WTC11 (cell line): Measurements from ENCODE around the gene SEPTIN10.
"Not testable (repeated sequence)": the region's sequence is repeated elsewhere in the genome, so short reads cannot be mapped to it uniquely, and the experiment has no call there.

Source experiments
- NR3C1 ChIP-seq: sonication (generic); formaldehyde crosslinking; conservative IDR thresholded peaks from 2 replicates; pipeline ENCODE4 v1.8.1; 2023; ENCODE audit warnings: low read depth, mild to moderate bottlenecking, missing genetic modification reagents
- TF ChIP-seq, protein P1 (sequence below): sonication (generic); formaldehyde crosslinking; IDR thresholded peaks from 2 replicates; pipeline ENCODE4 v1.8.1; 2023; ENCODE audit warnings: mild to moderate bottlenecking, missing genetic modification reagents
- TF ChIP-seq, protein P2 (sequence below): sonication (generic); formaldehyde crosslinking; IDR thresholded peaks from 2 replicates; pipeline ENCODE4 v1.8.0; 2023; ENCODE audit warnings: missing genetic modification reagents
- TF ChIP-seq, protein P3 (sequence below): sonication (generic); formaldehyde crosslinking; IDR thresholded peaks from 2 replicates; pipeline ENCODE4 v1.8.0; 2022; ENCODE audit warnings: mild to moderate bottlenecking, missing genetic modification reagents
- TF ChIP-seq, protein P4 (sequence below): fragments of 200-600 bp; IDR thresholded peaks from 2 replicates; pipeline ENCODE4 v1.8.0; 2022; ENCODE audit warnings: antibody characterized with exemption
- TF ChIP-seq, protein P5 (sequence below): sonication (generic); formaldehyde crosslinking; IDR thresholded peaks from 2 replicates; pipeline ENCODE4 v1.8.0; 2022; ENCODE audit warnings: mild to moderate bottlenecking, missing genetic modification reagents

DNA sequence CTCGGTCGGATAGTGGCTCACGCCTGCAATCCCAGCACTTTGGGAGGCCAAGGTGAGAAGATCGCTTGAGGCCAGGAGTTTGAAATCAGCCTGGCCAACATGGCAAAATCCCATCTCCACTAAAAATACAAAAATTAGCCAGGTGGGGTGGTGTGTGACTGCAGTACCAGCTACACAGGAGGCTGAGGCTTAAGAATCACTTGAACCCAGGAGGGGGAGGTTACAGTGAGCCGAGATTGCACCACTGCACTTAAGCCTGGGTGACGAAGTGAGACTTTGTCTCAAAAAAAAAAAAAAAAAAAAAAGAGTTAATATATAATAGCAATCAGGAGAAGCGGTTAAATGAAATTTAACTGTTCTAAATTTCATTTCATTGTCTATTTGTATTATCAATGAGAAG lies 36.1 kb downstream of the SEPTIN10 start:
- TF ChIP-seq, protein P1, sequence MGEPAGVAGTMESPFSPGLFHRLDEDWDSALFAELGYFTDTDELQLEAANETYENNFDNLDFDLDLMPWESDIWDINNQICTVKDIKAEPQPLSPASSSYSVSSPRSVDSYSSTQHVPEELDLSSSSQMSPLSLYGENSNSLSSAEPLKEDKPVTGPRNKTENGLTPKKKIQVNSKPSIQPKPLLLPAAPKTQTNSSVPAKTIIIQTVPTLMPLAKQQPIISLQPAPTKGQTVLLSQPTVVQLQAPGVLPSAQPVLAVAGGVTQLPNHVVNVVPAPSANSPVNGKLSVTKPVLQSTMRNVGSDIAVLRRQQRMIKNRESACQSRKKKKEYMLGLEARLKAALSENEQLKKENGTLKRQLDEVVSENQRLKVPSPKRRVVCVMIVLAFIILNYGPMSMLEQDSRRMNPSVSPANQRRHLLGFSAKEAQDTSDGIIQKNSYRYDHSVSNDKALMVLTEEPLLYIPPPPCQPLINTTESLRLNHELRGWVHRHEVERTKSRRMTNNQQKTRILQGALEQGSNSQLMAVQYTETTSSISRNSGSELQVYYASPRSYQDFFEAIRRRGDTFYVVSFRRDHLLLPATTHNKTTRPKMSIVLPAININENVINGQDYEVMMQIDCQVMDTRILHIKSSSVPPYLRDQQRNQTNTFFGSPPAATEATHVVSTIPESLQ (CRISPR knock-in tag) = not testable (repeated sequence)
- not testable (repeated sequence) for TF ChIP-seq NR3C1 (CRISPR knock-in tag)
- TF ChIP-seq, protein P2, sequence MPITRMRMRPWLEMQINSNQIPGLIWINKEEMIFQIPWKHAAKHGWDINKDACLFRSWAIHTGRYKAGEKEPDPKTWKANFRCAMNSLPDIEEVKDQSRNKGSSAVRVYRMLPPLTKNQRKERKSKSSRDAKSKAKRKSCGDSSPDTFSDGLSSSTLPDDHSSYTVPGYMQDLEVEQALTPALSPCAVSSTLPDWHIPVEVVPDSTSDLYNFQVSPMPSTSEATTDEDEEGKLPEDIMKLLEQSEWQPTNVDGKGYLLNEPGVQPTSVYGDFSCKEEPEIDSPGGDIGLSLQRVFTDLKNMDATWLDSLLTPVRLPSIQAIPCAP (CRISPR knock-in tag) = not testable (repeated sequence)
- TF ChIP-seq, protein P3, sequence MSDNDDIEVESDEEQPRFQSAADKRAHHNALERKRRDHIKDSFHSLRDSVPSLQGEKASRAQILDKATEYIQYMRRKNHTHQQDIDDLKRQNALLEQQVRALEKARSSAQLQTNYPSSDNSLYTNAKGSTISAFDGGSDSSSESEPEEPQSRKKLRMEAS (CRISPR knock-in tag) = not testable (repeated sequence)
- TF ChIP-seq, protein P4, sequence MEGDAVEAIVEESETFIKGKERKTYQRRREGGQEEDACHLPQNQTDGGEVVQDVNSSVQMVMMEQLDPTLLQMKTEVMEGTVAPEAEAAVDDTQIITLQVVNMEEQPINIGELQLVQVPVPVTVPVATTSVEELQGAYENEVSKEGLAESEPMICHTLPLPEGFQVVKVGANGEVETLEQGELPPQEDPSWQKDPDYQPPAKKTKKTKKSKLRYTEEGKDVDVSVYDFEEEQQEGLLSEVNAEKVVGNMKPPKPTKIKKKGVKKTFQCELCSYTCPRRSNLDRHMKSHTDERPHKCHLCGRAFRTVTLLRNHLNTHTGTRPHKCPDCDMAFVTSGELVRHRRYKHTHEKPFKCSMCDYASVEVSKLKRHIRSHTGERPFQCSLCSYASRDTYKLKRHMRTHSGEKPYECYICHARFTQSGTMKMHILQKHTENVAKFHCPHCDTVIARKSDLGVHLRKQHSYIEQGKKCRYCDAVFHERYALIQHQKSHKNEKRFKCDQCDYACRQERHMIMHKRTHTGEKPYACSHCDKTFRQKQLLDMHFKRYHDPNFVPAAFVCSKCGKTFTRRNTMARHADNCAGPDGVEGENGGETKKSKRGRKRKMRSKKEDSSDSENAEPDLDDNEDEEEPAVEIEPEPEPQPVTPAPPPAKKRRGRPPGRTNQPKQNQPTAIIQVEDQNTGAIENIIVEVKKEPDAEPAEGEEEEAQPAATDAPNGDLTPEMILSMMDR = not testable (repeated sequence)
- TF ChIP-seq, protein P5, sequence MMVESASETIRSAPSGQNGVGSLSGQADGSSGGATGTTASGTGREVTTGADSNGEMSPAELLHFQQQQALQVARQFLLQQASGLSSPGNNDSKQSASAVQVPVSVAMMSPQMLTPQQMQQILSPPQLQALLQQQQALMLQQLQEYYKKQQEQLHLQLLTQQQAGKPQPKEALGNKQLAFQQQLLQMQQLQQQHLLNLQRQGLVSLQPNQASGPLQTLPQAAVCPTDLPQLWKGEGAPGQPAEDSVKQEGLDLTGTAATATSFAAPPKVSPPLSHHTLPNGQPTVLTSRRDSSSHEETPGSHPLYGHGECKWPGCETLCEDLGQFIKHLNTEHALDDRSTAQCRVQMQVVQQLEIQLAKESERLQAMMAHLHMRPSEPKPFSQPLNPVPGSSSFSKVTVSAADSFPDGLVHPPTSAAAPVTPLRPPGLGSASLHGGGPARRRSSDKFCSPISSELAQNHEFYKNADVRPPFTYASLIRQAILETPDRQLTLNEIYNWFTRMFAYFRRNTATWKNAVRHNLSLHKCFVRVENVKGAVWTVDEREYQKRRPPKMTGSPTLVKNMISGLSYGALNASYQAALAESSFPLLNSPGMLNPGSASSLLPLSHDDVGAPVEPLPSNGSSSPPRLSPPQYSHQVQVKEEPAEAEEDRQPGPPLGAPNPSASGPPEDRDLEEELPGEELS (CRISPR knock-in tag) = not testable (repeated sequence)
